Smooth muscle cell (in vitro differentiated cells): ENCODE measurements around the gene SND1. TPM values are rescaled to one million over a fixed set of nuclear protein-coding genes. Genes with fewer than 3 reads are reported as not detected.

Source experiments
- DNase-seq: peaks from one replicate; lab custom pipeline; 2025; ENCODE audit not compliant: unreplicated experiment; lab: John Stamatoyannopoulos, UW
- H2AFZ ChIP-seq: fragments of 200-600 bp; sonication (generic); 2 replicates; pipeline ENCODE4 v1.6.0; 2016; ENCODE audit warnings: antibody characterized with exemption, low read depth, mild to moderate bottlenecking
- H3F3A ChIP-seq: fragments of 200-600 bp; sonication (generic); 2 replicates; pipeline ENCODE4 v1.6.0; 2017; ENCODE audit warnings: antibody characterized with exemption, low read depth
- H3K27ac ChIP-seq: fragments of 200-600 bp; sonication (generic); 2 replicates; pipeline ENCODE4 v1.5.1; 2016; ENCODE audit warnings: low read depth, mild to moderate bottlenecking
- H3K27me3 ChIP-seq: fragments of 200-600 bp; sonication (generic); 2 replicates; pipeline ENCODE4 v1.6.1; 2016; ENCODE audit warnings: low read depth, mild to moderate bottlenecking
- H3K36me3 ChIP-seq: fragments of 200-600 bp; sonication (generic); 2 replicates; pipeline ENCODE4 v1.5.1; 2016; ENCODE audit warnings: low read depth
- H3K4me1 ChIP-seq: fragments of 200-600 bp; sonication (generic); 2 replicates; pipeline ENCODE4 v1.5.1; 2016; ENCODE audit warnings: low read depth
- H3K4me2 ChIP-seq: fragments of 200-600 bp; sonication (generic); 2 replicates; pipeline ENCODE4 v1.6.0; 2016; ENCODE audit warnings: mild to moderate bottlenecking
- H3K4me3 ChIP-seq: fragments of 200-600 bp; sonication (generic); 2 replicates; pipeline ENCODE4 v1.5.1; 2016; ENCODE audit warnings: mild to moderate bottlenecking
- H3K79me2 ChIP-seq: fragments of 200-600 bp; sonication (generic); 2 replicates; pipeline ENCODE4 v1.6.0; 2016; ENCODE audit warnings: low read depth, mild to moderate bottlenecking
- H3K9ac ChIP-seq: fragments of 200-600 bp; sonication (generic); 2 replicates; pipeline ENCODE4 v1.6.0; 2016; ENCODE audit warnings: low read depth
- H3K9me3 ChIP-seq: fragments of 200-600 bp; sonication (generic); replicated peaks from 2 replicates; pipeline ENCODE4 v1.5.1; 2016; ENCODE audit warnings: low read depth
- H4K20me1 ChIP-seq: fragments of 200-600 bp; sonication (generic); 2 replicates; pipeline ENCODE4 v1.6.0; 2016; ENCODE audit warnings: low read depth
- WGBS: methylation state at CpG from one replicate; pipeline ENCODE4 v1.1.7; 2016; ENCODE audit warnings: low lambda C conversion rate; 5-methylcytosine and 5-hydroxymethylcytosine counted together
- polyA plus RNA-seq: library from polyadenylated mRNA; unstranded; fragments of >200 nt; fragmentation: Nextera tagmentation; extraction: Ambion mirVana; gene quantifications from 2 replicates; pipeline ENCODE4 v1.2.1, GENCODE V29; 2016
- total RNA-seq: library from RNA; depleted of rRNA; stranded (reverse); fragments of >200 nt; gene quantifications from 2 replicates; pipeline ENCODE4 v1.2.3, GENCODE V29; 2014
- TF ChIP-seq, protein P1 (sequence below): fragments of 200-600 bp; sonication (generic); IDR thresholded peaks from 2 replicates; pipeline ENCODE4 v1.5.1; 2017; ENCODE audit warnings: borderline replicate concordance, mild to moderate bottlenecking, antibody characterized with exemption; ENCODE audit not compliant: insufficient read depth, poor library complexity, severe bottlenecking

SND1 gene
- total and polyA plus RNA-seq, 2 experiments from 2014 or later, result 129 to 136 TPM

DNA sequence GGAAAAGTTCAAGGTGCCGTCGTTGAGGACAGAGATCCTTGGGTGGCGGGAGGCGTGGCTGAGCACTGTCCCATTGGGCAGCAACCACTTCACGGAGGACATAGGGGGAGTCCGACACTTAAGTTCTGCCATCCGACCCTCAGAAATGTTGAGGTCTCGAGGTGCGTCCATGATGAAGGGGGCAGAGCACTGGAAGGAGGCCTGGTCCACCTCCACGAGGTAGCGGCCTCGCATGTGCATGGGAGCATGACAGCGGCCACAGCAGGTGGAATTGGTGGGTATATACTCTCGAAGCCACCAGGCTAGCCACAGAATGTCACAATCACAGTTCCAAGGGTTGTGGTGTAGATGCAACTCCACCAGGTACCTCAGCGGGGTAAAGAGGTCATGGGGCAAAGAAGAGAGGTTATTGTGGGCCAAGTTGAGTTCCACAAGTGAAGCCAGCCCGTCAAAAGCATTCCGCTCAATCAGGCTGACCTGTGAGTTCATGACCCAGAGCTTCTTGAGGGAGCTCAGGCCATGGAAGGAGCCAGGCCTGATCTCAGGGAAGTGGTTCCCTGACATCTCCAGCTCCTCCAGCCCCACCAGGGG is 377.5 kb downstream of the SND1 start:
- Histone ChIP-seq H3K4me3 (no peak overlapping the region), H3F3A (no peaks in the 10 kb centered on the region), H3K4me2 (no peak overlapping the region), H3K4me1 (peaks cover 29% of the 10 kb centered on the region), H3K9me3 (no peaks in the 10 kb centered on the region), H3K27ac (no peak overlapping the region), H2AFZ (no peak overlapping the region), H3K79me2 (no peaks in the 10 kb centered on the region), H3K36me3 (no peaks in the 10 kb centered on the region), H3K9ac (no peak overlapping the region), H3K27me3 (peaks cover 16% of the 10 kb centered on the region), H4K20me1 (peaks cover 98% of the 10 kb centered on the region)
- 99% methylated on average over 17 of the region's 17 CpGs for WGBS
- no peak for DNase-seq
- TF ChIP-seq, protein P1, sequence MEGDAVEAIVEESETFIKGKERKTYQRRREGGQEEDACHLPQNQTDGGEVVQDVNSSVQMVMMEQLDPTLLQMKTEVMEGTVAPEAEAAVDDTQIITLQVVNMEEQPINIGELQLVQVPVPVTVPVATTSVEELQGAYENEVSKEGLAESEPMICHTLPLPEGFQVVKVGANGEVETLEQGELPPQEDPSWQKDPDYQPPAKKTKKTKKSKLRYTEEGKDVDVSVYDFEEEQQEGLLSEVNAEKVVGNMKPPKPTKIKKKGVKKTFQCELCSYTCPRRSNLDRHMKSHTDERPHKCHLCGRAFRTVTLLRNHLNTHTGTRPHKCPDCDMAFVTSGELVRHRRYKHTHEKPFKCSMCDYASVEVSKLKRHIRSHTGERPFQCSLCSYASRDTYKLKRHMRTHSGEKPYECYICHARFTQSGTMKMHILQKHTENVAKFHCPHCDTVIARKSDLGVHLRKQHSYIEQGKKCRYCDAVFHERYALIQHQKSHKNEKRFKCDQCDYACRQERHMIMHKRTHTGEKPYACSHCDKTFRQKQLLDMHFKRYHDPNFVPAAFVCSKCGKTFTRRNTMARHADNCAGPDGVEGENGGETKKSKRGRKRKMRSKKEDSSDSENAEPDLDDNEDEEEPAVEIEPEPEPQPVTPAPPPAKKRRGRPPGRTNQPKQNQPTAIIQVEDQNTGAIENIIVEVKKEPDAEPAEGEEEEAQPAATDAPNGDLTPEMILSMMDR, result no peak

DNA sequence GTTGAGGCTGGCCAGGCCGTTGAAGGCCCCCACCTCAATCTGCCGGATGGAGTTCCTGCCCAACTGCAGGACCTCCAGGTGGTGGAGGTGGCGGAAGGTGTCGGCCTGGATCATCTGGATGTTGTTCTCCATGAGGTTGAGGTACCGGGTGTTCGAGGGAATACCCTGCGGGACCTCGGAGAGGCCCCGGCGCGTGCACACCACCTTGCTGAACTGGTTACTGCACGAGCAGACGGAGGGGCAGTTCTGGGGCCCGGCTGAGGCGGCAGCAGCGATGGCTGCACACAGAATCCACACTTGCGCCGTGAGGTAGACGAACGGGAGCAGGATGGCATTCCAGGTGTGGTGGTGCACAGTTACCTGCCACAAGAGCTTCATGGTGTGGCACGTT is 378.3 kb downstream of the SND1 start:
- H3K36me3 ChIP-seq, result no peaks in the 10 kb centered on the region
- peaks cover 16% of the 10 kb centered on the region for H3K27me3 ChIP-seq
- H4K20me1 ChIP-seq, result peaks cover 98% of the 10 kb centered on the region
- H3K4me1 ChIP-seq, result peaks cover 29% of the 10 kb centered on the region
- H2AFZ ChIP-seq, result no peak overlapping the region
- no peaks in the 10 kb centered on the region for H3F3A ChIP-seq
- H3K9ac ChIP-seq, result no peak overlapping the region
- DNase-seq, result no peak
- peak overlapping the region; percentile 93 for H3K4me2 ChIP-seq
- no peaks in the 10 kb centered on the region for H3K9me3 ChIP-seq
- no peak overlapping the region for H3K27ac ChIP-seq
- no peaks in the 10 kb centered on the region for H3K79me2 ChIP-seq
- TF ChIP-seq, protein P1, result no peak
- 58% methylated on average over 21 of the region's 21 CpGs for WGBS
- peak overlapping the region; percentile 58 for H3K4me3 ChIP-seq

DNA sequence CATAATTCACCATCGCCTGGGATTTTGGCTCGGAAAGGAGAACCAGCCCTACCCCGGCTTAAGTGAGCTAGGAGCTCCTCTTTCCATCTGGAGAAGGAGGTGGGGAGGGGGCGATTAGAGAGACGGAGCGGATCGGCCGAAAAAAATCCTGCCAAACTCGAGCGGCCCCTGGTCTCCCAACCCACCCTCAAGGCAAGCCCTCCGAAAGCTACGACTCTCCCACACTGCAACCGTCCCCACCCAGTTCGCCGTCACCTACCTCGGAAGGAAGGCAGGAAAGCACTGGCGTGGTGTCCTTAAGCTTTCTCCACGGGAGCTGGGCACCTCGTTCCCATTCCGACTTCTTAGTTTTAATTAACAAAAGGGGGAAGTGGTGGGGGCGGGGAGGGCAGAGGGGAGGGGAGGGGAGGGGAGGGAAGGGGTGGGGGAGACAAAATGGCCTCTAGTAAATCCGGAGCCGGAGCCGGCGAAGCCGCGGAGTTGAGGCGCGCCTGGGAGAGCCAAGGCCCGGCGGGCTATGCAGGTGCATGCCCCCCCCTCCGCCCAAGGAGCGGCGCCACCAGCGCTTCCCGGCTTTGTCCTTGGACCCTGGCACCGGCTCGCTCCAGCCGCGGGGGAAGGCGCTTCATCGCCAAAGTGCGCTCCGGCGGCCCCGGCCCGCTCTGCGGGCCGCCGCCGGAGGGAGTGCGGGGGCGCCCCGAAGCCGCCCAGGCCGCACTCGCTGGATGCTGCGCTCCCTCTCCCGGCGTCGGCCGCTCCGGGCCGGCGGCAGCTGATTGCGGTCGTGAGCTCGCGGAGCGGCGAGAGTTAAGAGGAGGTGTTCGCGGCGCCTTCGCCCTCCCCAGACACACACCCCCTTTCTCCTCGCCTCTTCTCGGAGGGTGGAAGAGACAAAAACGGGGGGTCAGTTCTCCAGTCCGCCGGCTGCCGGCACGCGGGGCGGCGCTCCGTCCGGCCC is 378.9 kb downstream of the SND1 start, which contains the start of gene LRRC4:
TSS of gene LRRC4 (minus strand) at position 784 of the 958 bp plus-strand sequence. CDS start 797 bp downstream, outside the sequence.
- H3K4me2 ChIP-seq, result peak within 1 kb of the TSS; percentile 95
- H3K79me2 ChIP-seq, result no peaks in the 10 kb centered on the region
- TF ChIP-seq, protein P1, result no peak
- 3% methylated on average over 71 of the region's 87 CpGs for WGBS
- peak within 1 kb of the TSS; percentile 58 for H3K4me3 ChIP-seq
- no peaks in the 10 kb centered on the region for H3K9me3 ChIP-seq
- peak within 1 kb of the TSS; percentile 39 for H3K9ac ChIP-seq
- no peak for DNase-seq
- no peak within 1 kb of the TSS for H3K27ac ChIP-seq
- H3F3A ChIP-seq, result no peaks in the 10 kb centered on the region
- H4K20me1 ChIP-seq, result peaks cover 98% of the 10 kb centered on the region
- H3K4me1 ChIP-seq, result peaks cover 29% of the 10 kb centered on the region
- peaks cover 16% of the 10 kb centered on the region for H3K27me3 ChIP-seq
- no peaks in the 10 kb centered on the region for H3K36me3 ChIP-seq
- no peak within 1 kb of the TSS for H2AFZ ChIP-seq
